HG02981 (cell line): ENCODE data around the gene KCTD2.
"Not testable (repeated sequence)": the region's sequence is repeated elsewhere in the genome, so short reads cannot be mapped to it uniquely, and the experiment has no call there.

ENCODE experiments used
- ATAC-seq: cut with Tn5 transposase; IDR thresholded peaks from one replicate; pipeline ENCODE4 v1.9.1; 2021; ENCODE audit warnings: mild to moderate bottlenecking, moderate library complexity; ENCODE audit not compliant: unreplicated experiment

KCTD2 gene

GRCh38 chr17:75049057-75049456 lies 2.0 kb downstream of the KCTD2 start:
- ATAC-seq = no peak

GRCh38 chr17:75049706-75050105 lies 2.7 kb downstream of the KCTD2 start:
- no peak for ATAC-seq

- ATAC-seq = no peak
These were observed 4.9 kb downstream of the KCTD2 start for GRCh38 chr17:75051941-75052340.

GRCh38 chr17:75059369-75060345 lies 12.6 kb downstream of the KCTD2 start:
- no peak for ATAC-seq

GRCh38 chr17:75060434-75061054 lies 13.5 kb downstream of the KCTD2 start:
- ATAC-seq = no peak

- no peak for ATAC-seq
These were observed 14.0 kb downstream of the KCTD2 start for GRCh38 chr17:75061055-75061438.

- no peak for ATAC-seq
These were observed 14.6 kb downstream of the KCTD2 start for GRCh38 chr17:75061618-75062017.

- no peak for ATAC-seq
These were observed 16.2 kb downstream of the KCTD2 start for GRCh38 chr17:75063201-75063600.

- ATAC-seq = no peak
These were observed 16.6 kb downstream of the KCTD2 start for GRCh38 chr17:75063626-75064025.

- no peak for ATAC-seq
These were observed 17.0 kb downstream of the KCTD2 start for GRCh38 chr17:75064040-75064439.

GRCh38 chr17:75064460-75064859 lies 17.4 kb downstream of the KCTD2 start:
- no peak for ATAC-seq

GRCh38 chr17:75064867-75065561 lies 18.0 kb downstream of the KCTD2 start:
- no peak for ATAC-seq

GRCh38 chr17:75065562-75066151 lies 18.6 kb downstream of the KCTD2 start:
- no peak for ATAC-seq

GRCh38 chr17:75067856-75068255 lies 20.8 kb downstream of the KCTD2 start:
- ATAC-seq = no peak

- no peak for ATAC-seq
These were observed 21.7 kb downstream of the KCTD2 start for GRCh38 chr17:75068750-75069149.

- ATAC-seq = no peak
These were observed 22.8 kb downstream of the KCTD2 start for GRCh38 chr17:75069783-75070182.

GRCh38 chr17:75071478-75072271 lies 24.6 kb downstream of the KCTD2 start:
- not testable (repeated sequence) for ATAC-seq

- not testable (repeated sequence) for ATAC-seq
These were observed 25.9 kb downstream of the KCTD2 start for GRCh38 chr17:75072909-75073308.

GRCh38 chr17:75073618-75074047 lies 26.6 kb downstream of the KCTD2 start:
- no peak for ATAC-seq

GRCh38 chr17:75074532-75074931 lies 27.5 kb downstream of the KCTD2 start:
- ATAC-seq = no peak
